ENCODE data around the gene TMEM176B.

The TMEM176B gene

GRCh38 chr7:150746921-150747320, 53.2 kb downstream of the TMEM176B start:
- DNase-seq: no peak

GRCh38 chr7:150745876-150746275, 54.3 kb downstream of the TMEM176B start:
- DNase-seq: no peak

- no peak for DNase-seq
Observed at GRCh38 chr7:150745086-150745485, 55.1 kb downstream of the TMEM176B start.

- DNase-seq: no peak
Observed at GRCh38 chr7:150744041-150744656, 56.0 kb downstream of the TMEM176B start.

- DNase-seq: no peak
Observed at GRCh38 chr7:150742286-150742968, 57.7 kb downstream of the TMEM176B start.

Measured in right forelimb (tissue), 1 donor.